GM12872 (cell line): Measurements from ENCODE around the gene ING5.

Experiments used
- CTCF ChIP-seq: IDR thresholded peaks from 3 replicates; pipeline ENCODE4 v1.5.1; 2011; ENCODE audit warnings: low read depth, mild to moderate bottlenecking, low read length, moderate library complexity; ENCODE audit not compliant: insufficient read depth

The ING5 gene

GRCh38 chr2:241721852-241722251 lies 20.0 kb downstream of the ING5 start:
- TF ChIP-seq CTCF: no peak

GRCh38 chr2:241722896-241723454 lies 21.1 kb downstream of the ING5 start:
- TF ChIP-seq CTCF: no peak

GRCh38 chr2:241724259-241724974 lies 22.6 kb downstream of the ING5 start:
- 0 out of 3 replicates have a peak, but pooled peaks have one; percentile 7 for TF ChIP-seq CTCF

GRCh38 chr2:241724975-241725870 lies 23.4 kb downstream of the ING5 start:
- TF ChIP-seq CTCF: no peak

GRCh38 chr2:241726459-241726858 lies 24.6 kb downstream of the ING5 start:
- TF ChIP-seq CTCF: no peak

GRCh38 chr2:241728000-241728399 lies 26.2 kb downstream of the ING5 start:
- TF ChIP-seq CTCF: no peak

GRCh38 chr2:241728627-241729026 lies 26.8 kb downstream of the ING5 start:
- TF ChIP-seq CTCF: no peak
